ENCODE data around the gene ZNF154. TPM values are rescaled to one million over a fixed set of nuclear protein-coding genes. Genes with fewer than 3 reads are reported as not detected.
A peak's percentile ranks its signal among the peaks of the same experiment; 100 is the strongest.

Gene ZNF154
- total and polyA plus RNA-seq, 2 experiments from 2014 or later = 5.1 to 10.1 TPM

GRCh38 chr19:57648331-57649003 is 60.5 kb downstream of the ZNF154 start:
- no peak overlapping the region for H2AFZ ChIP-seq
- H3K27ac ChIP-seq (ENCODE audit: low read depth) = no peak overlapping the region
- no peaks in the 10 kb centered on the region for H3F3A ChIP-seq (replicated peaks; ENCODE audit: low read depth)
- no peak for TF ChIP-seq ETS1 (IDR thresholded peaks at IDR 0.05)
- peak in 1 of 2 experiments; percentile 33; a peak in 1 of 4 replicates for TF ChIP-seq CTCF (conservative IDR thresholded peaks at IDR 0.05; ENCODE audit: low read depth in 2 of 2)
- H3K79me2 ChIP-seq (replicated peaks; ENCODE audit: insufficient read depth) = no peaks in the 10 kb centered on the region
- H3K4me2 ChIP-seq = no peak overlapping the region
- peaks cover under 1% of the 10 kb centered on the region for H3K36me3 Mint-ChIP-seq (ENCODE audit: low read depth)
- no peak overlapping the region for H3K4me3 ChIP-seq
- H3K27ac Mint-ChIP-seq = no peak overlapping the region
- H3K4me1 ChIP-seq (ENCODE audit: insufficient read depth) = no peaks in the 10 kb centered on the region; the same call in 1 of the 2 replicates
- DNase-seq (ENCODE audit: low spot score) = no peak
- no peak overlapping the region; the same call in 2 of the 3 replicates for H3K4me3 Mint-ChIP-seq
- ATAC-seq = no peak
- H3K9me3 Mint-ChIP-seq = no peaks in the 10 kb centered on the region
- peaks cover 5% of the 10 kb centered on the region for H3K27me3 Mint-ChIP-seq (ENCODE audit: insufficient read depth, low read depth, poor library complexity)
- H3K9me2 ChIP-seq (ENCODE audit: insufficient read depth) = peaks cover 5% of the 10 kb centered on the region; the same call in 1 of the 2 replicates
- H3K4me1 Mint-ChIP-seq = peaks cover 6% of the 10 kb centered on the region
- H4K20me1 ChIP-seq (replicated peaks; ENCODE audit: insufficient read depth) = no peaks in the 10 kb centered on the region
- H3K27me3 ChIP-seq (ENCODE audit: insufficient read depth) = no peaks in the 10 kb centered on the region
- no peaks in the 10 kb centered on the region for H3K36me3 ChIP-seq (ENCODE audit: insufficient read depth)

Other genes starting within 250 kb of the ZNF154 start
- 27.7 and 28.0 TPM in 2 replicates for gene ZNF772, start 231.6 kb downstream of the ZNF154 start, total RNA-seq (2014; rRNA removed; shearing (Covaris generic))
- 2.5 and 3.5 TPM in 2 replicates for gene ZNF772, start 231.6 kb downstream of the ZNF154 start, polyA plus RNA-seq (2016; fragmentation: Nextera tagmentation; extraction: Ambion mirVana)
- gene ZNF419, start 221.5 kb downstream of the ZNF154 start, total RNA-seq (2014; rRNA removed; shearing (Covaris generic)) = 11.0 and 22.4 TPM in 2 replicates
- gene ZNF419, start 221.5 kb downstream of the ZNF154 start, polyA plus RNA-seq (2016; fragmentation: Nextera tagmentation; extraction: Ambion mirVana) = 4.7 and 5.4 TPM in 2 replicates
- 3.8 and 12.9 TPM in 2 replicates for gene ZNF773, start 209.3 kb downstream of the ZNF154 start, total RNA-seq (2014; rRNA removed; shearing (Covaris generic))
- 4.1 and 4.2 TPM in 2 replicates for gene ZNF773, start 209.3 kb downstream of the ZNF154 start, polyA plus RNA-seq (2016; fragmentation: Nextera tagmentation; extraction: Ambion mirVana)
- gene ZNF549, start 181.8 kb downstream of the ZNF154 start, total RNA-seq (2014; rRNA removed; shearing (Covaris generic)) = 10.2 and 11.6 TPM in 2 replicates
- gene ZNF549, start 181.8 kb downstream of the ZNF154 start, polyA plus RNA-seq (2016; fragmentation: Nextera tagmentation; extraction: Ambion mirVana) = 3.5 and 4.3 TPM in 2 replicates
- gene ZNF550, start 149.3 kb downstream of the ZNF154 start, total RNA-seq (2014; rRNA removed; shearing (Covaris generic)) = 13.1 and 14.7 TPM in 2 replicates
- 4.6 and 5.7 TPM in 2 replicates for gene ZNF550, start 149.3 kb downstream of the ZNF154 start, polyA plus RNA-seq (2016; fragmentation: Nextera tagmentation; extraction: Ambion mirVana)
- 8.6 and 11.9 TPM in 2 replicates for gene ZNF416, start 130.3 kb downstream of the ZNF154 start, total RNA-seq (2014; rRNA removed; shearing (Covaris generic))
- gene ZNF416, start 130.3 kb downstream of the ZNF154 start, polyA plus RNA-seq (2016; fragmentation: Nextera tagmentation; extraction: Ambion mirVana) = 3.3 and 4.3 TPM in 2 replicates
- 33.9 and 40.5 TPM in 2 replicates for gene ZIK1, start 125.1 kb downstream of the ZNF154 start, total RNA-seq (2014; rRNA removed; shearing (Covaris generic))
- gene ZIK1, start 125.1 kb downstream of the ZNF154 start, polyA plus RNA-seq (2016; fragmentation: Nextera tagmentation; extraction: Ambion mirVana) = 7.7 and 10.3 TPM in 2 replicates
- 8.4 and 11.2 TPM in 2 replicates for gene ZNF530, start 109.3 kb downstream of the ZNF154 start, total RNA-seq (2014; rRNA removed; shearing (Covaris generic))
- gene ZNF530, start 109.3 kb downstream of the ZNF154 start, polyA plus RNA-seq (2016; fragmentation: Nextera tagmentation; extraction: Ambion mirVana) = 3.3 and 4.4 TPM in 2 replicates
- gene ZNF134, start 95.0 kb downstream of the ZNF154 start, total RNA-seq (2014; rRNA removed; shearing (Covaris generic)) = 55.7 and 79.6 TPM in 2 replicates
- 13.1 and 14.6 TPM in 2 replicates for gene ZNF134, start 95.0 kb downstream of the ZNF154 start, polyA plus RNA-seq (2016; fragmentation: Nextera tagmentation; extraction: Ambion mirVana)
- gene ZNF211, start 76.0 kb downstream of the ZNF154 start, total RNA-seq (2014; rRNA removed; shearing (Covaris generic)) = 13.8 and 14.2 TPM in 2 replicates
- 5.3 and 9.7 TPM in 2 replicates for gene ZNF211, start 76.0 kb downstream of the ZNF154 start, polyA plus RNA-seq (2016; fragmentation: Nextera tagmentation; extraction: Ambion mirVana)
- gene ZSCAN4, start 40.3 kb downstream of the ZNF154 start, total RNA-seq (2014; rRNA removed; shearing (Covaris generic)) = not detected in 2 replicates
- not detected in 2 replicates for gene ZSCAN4, start 40.3 kb downstream of the ZNF154 start, polyA plus RNA-seq (2016; fragmentation: Nextera tagmentation; extraction: Ambion mirVana)
- gene ZNF551, start 27.2 kb downstream of the ZNF154 start, total RNA-seq (2014; rRNA removed; shearing (Covaris generic)) = 45.7 and 51.4 TPM in 2 replicates
- 7.8 and 8.2 TPM in 2 replicates for gene ZNF551, start 27.2 kb downstream of the ZNF154 start, polyA plus RNA-seq (2016; fragmentation: Nextera tagmentation; extraction: Ambion mirVana)
- gene ZNF671, start 18.4 kb upstream of the ZNF154 start, total RNA-seq (2014; rRNA removed; shearing (Covaris generic)) = 6.6 and 6.7 TPM in 2 replicates
- 2.9 and 3.3 TPM in 2 replicates for gene ZNF671, start 18.4 kb upstream of the ZNF154 start, polyA plus RNA-seq (2016; fragmentation: Nextera tagmentation; extraction: Ambion mirVana)
- gene ZNF776, start 37.6 kb upstream of the ZNF154 start, total RNA-seq (2014; rRNA removed; shearing (Covaris generic)) = 19.4 and 22.6 TPM in 2 replicates
- gene ZNF776, start 37.6 kb upstream of the ZNF154 start, polyA plus RNA-seq (2016; fragmentation: Nextera tagmentation; extraction: Ambion mirVana) = 4.7 and 5.9 TPM in 2 replicates
- 12.5 and 16.9 TPM in 2 replicates for gene ZNF586, start 60.5 kb upstream of the ZNF154 start, total RNA-seq (2014; rRNA removed; shearing (Covaris generic))
- gene ZNF586, start 60.5 kb upstream of the ZNF154 start, polyA plus RNA-seq (2016; fragmentation: Nextera tagmentation; extraction: Ambion mirVana) = 5.2 and 7.2 TPM in 2 replicates
- 15.7 and 18.9 TPM in 2 replicates for gene ZNF552, start 105.7 kb upstream of the ZNF154 start, total RNA-seq (2014; rRNA removed; shearing (Covaris generic))
- gene ZNF552, start 105.7 kb upstream of the ZNF154 start, polyA plus RNA-seq (2016; fragmentation: Nextera tagmentation; extraction: Ambion mirVana) = 7.7 and 11.7 TPM in 2 replicates
- 62.0 and 69.9 TPM in 2 replicates for gene ZNF587B, start 121.1 kb upstream of the ZNF154 start, total RNA-seq (2014; rRNA removed; shearing (Covaris generic))
- gene ZNF587B, start 121.1 kb upstream of the ZNF154 start, polyA plus RNA-seq (2016; fragmentation: Nextera tagmentation; extraction: Ambion mirVana) = 13.7 and 16.6 TPM in 2 replicates
- gene ZNF587, start 140.7 kb upstream of the ZNF154 start, total RNA-seq (2014; rRNA removed; shearing (Covaris generic)) = 31.8 and 38.7 TPM in 2 replicates
- 12.8 and 13.6 TPM in 2 replicates for gene ZNF587, start 140.7 kb upstream of the ZNF154 start, polyA plus RNA-seq (2016; fragmentation: Nextera tagmentation; extraction: Ambion mirVana)
- gene ZNF814, start 179.8 kb upstream of the ZNF154 start, total RNA-seq (2014; rRNA removed; shearing (Covaris generic)) = 75.1 and 80.4 TPM in 2 replicates
- 86.9 and 89.5 TPM in 2 replicates for gene ZNF814, start 179.8 kb upstream of the ZNF154 start, polyA plus RNA-seq (2016; fragmentation: Nextera tagmentation; extraction: Ambion mirVana)
- gene ZNF417, start 207.4 kb upstream of the ZNF154 start, total RNA-seq (2014; rRNA removed; shearing (Covaris generic)) = 16.0 and 19.4 TPM in 2 replicates
- 4.7 and 6.0 TPM in 2 replicates for gene ZNF417, start 207.4 kb upstream of the ZNF154 start, polyA plus RNA-seq (2016; fragmentation: Nextera tagmentation; extraction: Ambion mirVana)
- 13.4 and 14.4 TPM in 2 replicates for gene ZNF418, start 226.2 kb upstream of the ZNF154 start, total RNA-seq (2014; rRNA removed; shearing (Covaris generic))
- 7.3 and 11.1 TPM in 2 replicates for gene ZNF418, start 226.2 kb upstream of the ZNF154 start, polyA plus RNA-seq (2016; fragmentation: Nextera tagmentation; extraction: Ambion mirVana)
- gene ZNF256, start 238.5 kb upstream of the ZNF154 start, total RNA-seq (2014; rRNA removed; shearing (Covaris generic)) = 16.2 and 20.4 TPM in 2 replicates
- gene ZNF256, start 238.5 kb upstream of the ZNF154 start, polyA plus RNA-seq (2016; fragmentation: Nextera tagmentation; extraction: Ambion mirVana) = 5.8 and 8.8 TPM in 2 replicates

All from GM23338 (cell line).